Liver (tissue), 3 donors: ENCODE results near the gene LMOD2.

Source experiments
- EGR1 ChIP-seq, 2 donors: IDR thresholded peaks; 2 replicates each; pipeline ENCODE4 v1.6.1; 2016 to 2018; ENCODE audit warnings: antibody characterized with exemption in 2 of 2, low read depth in 2 of 2
- FOXA1 ChIP-seq: IDR thresholded peaks from 2 replicates; pipeline ENCODE4 v1.6.1; 2016; ENCODE audit warnings: antibody characterized with exemption
- GABPA ChIP-seq, 2 donors: IDR thresholded peaks in 1 of 2; conservative IDR thresholded peaks in 1 of 2; 2 replicates each; pipeline ENCODE4 v1.6.1; 2016; ENCODE audit warnings: antibody characterized with exemption in 2 of 2, mild to moderate bottlenecking in 1 of 2, moderate library complexity in 1 of 2
- JUND ChIP-seq, 2 donors: IDR thresholded peaks; 2 replicates each; pipeline ENCODE4 v1.6.1; 2016; ENCODE audit warnings: antibody characterized with exemption in 2 of 2
- RXRA ChIP-seq, 2 donors: IDR thresholded peaks; 2 replicates each; pipeline ENCODE4 v1.6.1; 2017 to 2018; ENCODE audit warnings: antibody characterized with exemption in 2 of 2, mild to moderate bottlenecking in 1 of 2
- SP1 ChIP-seq: IDR thresholded peaks from 2 replicates; pipeline ENCODE4 v1.6.1; 2018; ENCODE audit warnings: antibody characterized with exemption, mild to moderate bottlenecking
- TAF1 ChIP-seq: conservative IDR thresholded peaks from 2 replicates; pipeline ENCODE4 v1.6.1; 2016; ENCODE audit warnings: antibody characterized with exemption, mild to moderate bottlenecking
- TF ChIP-seq, protein P1 (sequence below): fragments of 150-350 bp; IDR thresholded peaks from 2 replicates; pipeline ENCODE4 v1.5.1; 2017; ENCODE audit warnings: improper control_type of control experiment, low read depth, low read length; ENCODE audit not compliant: missing input control
- TF ChIP-seq, protein P2 (sequence below): IDR thresholded peaks from 2 replicates; pipeline ENCODE4 v1.6.1; 2016; ENCODE audit warnings: antibody characterized with exemption
- TF ChIP-seq, protein P3 (sequence below): IDR thresholded peaks from 2 replicates; pipeline ENCODE4 v1.6.1; 2016; ENCODE audit warnings: antibody characterized with exemption, mild to moderate bottlenecking
- TF ChIP-seq, protein P4 (sequence below): IDR thresholded peaks from 2 replicates; pipeline ENCODE4 v1.6.1; 2016; ENCODE audit warnings: antibody characterized with exemption
- TF ChIP-seq, protein P5 (sequence below): IDR thresholded peaks from 2 replicates; pipeline ENCODE4 v1.6.1; 2016; ENCODE audit warnings: antibody characterized with exemption
- donor health status: healthy.
- donor health status: healthy.

DNA sequence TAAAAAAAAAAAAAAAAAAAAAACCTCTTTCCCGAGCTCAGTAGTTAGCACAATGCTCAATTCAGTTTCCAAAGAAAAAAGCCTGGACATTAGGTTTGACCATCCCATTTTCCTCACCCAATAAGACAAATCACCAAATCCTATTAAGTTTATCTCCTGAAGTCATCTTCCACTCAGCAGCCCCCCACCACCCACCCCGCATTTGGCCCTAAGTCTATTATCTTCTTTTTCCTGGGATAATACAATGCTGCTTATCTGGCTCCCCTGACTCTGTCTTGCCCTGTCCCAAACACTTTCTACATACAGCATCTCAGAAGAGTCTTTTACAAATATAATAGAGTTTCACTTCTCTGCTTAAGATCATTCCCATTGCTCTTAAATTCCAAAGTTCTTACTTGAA lies 17.8 kb upstream of the LMOD2 start:
- TF ChIP-seq JUND (IDR thresholded peaks at IDR 0.05), result no peak
- TF ChIP-seq, protein P1, sequence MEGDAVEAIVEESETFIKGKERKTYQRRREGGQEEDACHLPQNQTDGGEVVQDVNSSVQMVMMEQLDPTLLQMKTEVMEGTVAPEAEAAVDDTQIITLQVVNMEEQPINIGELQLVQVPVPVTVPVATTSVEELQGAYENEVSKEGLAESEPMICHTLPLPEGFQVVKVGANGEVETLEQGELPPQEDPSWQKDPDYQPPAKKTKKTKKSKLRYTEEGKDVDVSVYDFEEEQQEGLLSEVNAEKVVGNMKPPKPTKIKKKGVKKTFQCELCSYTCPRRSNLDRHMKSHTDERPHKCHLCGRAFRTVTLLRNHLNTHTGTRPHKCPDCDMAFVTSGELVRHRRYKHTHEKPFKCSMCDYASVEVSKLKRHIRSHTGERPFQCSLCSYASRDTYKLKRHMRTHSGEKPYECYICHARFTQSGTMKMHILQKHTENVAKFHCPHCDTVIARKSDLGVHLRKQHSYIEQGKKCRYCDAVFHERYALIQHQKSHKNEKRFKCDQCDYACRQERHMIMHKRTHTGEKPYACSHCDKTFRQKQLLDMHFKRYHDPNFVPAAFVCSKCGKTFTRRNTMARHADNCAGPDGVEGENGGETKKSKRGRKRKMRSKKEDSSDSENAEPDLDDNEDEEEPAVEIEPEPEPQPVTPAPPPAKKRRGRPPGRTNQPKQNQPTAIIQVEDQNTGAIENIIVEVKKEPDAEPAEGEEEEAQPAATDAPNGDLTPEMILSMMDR, result no peak
- TF ChIP-seq, protein P2, sequence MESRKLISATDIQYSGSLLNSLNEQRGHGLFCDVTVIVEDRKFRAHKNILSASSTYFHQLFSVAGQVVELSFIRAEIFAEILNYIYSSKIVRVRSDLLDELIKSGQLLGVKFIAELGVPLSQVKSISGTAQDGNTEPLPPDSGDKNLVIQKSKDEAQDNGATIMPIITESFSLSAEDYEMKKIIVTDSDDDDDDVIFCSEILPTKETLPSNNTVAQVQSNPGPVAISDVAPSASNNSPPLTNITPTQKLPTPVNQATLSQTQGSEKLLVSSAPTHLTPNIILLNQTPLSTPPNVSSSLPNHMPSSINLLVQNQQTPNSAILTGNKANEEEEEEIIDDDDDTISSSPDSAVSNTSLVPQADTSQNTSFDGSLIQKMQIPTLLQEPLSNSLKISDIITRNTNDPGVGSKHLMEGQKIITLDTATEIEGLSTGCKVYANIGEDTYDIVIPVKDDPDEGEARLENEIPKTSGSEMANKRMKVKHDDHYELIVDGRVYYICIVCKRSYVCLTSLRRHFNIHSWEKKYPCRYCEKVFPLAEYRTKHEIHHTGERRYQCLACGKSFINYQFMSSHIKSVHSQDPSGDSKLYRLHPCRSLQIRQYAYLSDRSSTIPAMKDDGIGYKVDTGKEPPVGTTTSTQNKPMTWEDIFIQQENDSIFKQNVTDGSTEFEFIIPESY, result no peak
- no peak for TF ChIP-seq RXRA (IDR thresholded peaks at IDR 0.05)
- no peak for TF ChIP-seq TAF1
- no peak for TF ChIP-seq GABPA (IDR thresholded peaks at IDR 0.05 in 1 of 2, conservative IDR thresholded peaks at IDR 0.05 in 1 of 2)
- TF ChIP-seq, protein P3, sequence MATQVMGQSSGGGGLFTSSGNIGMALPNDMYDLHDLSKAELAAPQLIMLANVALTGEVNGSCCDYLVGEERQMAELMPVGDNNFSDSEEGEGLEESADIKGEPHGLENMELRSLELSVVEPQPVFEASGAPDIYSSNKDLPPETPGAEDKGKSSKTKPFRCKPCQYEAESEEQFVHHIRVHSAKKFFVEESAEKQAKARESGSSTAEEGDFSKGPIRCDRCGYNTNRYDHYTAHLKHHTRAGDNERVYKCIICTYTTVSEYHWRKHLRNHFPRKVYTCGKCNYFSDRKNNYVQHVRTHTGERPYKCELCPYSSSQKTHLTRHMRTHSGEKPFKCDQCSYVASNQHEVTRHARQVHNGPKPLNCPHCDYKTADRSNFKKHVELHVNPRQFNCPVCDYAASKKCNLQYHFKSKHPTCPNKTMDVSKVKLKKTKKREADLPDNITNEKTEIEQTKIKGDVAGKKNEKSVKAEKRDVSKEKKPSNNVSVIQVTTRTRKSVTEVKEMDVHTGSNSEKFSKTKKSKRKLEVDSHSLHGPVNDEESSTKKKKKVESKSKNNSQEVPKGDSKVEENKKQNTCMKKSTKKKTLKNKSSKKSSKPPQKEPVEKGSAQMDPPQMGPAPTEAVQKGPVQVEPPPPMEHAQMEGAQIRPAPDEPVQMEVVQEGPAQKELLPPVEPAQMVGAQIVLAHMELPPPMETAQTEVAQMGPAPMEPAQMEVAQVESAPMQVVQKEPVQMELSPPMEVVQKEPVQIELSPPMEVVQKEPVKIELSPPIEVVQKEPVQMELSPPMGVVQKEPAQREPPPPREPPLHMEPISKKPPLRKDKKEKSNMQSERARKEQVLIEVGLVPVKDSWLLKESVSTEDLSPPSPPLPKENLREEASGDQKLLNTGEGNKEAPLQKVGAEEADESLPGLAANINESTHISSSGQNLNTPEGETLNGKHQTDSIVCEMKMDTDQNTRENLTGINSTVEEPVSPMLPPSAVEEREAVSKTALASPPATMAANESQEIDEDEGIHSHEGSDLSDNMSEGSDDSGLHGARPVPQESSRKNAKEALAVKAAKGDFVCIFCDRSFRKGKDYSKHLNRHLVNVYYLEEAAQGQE, result no peak
- no peak for TF ChIP-seq FOXA1
- TF ChIP-seq SP1, result no peak
- no peak for TF ChIP-seq EGR1 (IDR thresholded peaks at IDR 0.05; ENCODE audit: low read depth in 2 of 2)
- TF ChIP-seq, protein P4, sequence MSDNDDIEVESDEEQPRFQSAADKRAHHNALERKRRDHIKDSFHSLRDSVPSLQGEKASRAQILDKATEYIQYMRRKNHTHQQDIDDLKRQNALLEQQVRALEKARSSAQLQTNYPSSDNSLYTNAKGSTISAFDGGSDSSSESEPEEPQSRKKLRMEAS, result no peak
- TF ChIP-seq, protein P5, sequence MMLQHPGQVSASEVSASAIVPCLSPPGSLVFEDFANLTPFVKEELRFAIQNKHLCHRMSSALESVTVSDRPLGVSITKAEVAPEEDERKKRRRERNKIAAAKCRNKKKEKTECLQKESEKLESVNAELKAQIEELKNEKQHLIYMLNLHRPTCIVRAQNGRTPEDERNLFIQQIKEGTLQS, result no peak
